ENCODE results near the gene SLC35C1. TPM values are rescaled to one million over a fixed set of nuclear protein-coding genes. Genes with fewer than 3 reads are reported as not detected.

Gene SLC35C1
- total and polyA plus RNA-seq, 7 donors: 5.3 to 38.9 (median 8.6) TPM

GRCh38 chr11:45761659-45762058, 43.3 kb upstream of the SLC35C1 start:
- WGBS, 2 donors: 82 to 90% methylated on average over 6 of the region's 6 CpGs
- no peaks in the 10 kb centered on the region for H3K36me3 ChIP-seq
- intact Hi-C loops (cut with DNase I): no loop called here
- TF ChIP-seq POLR2AphosphoS5 (IDR thresholded peaks at IDR 0.05) (no peak), CTCF (IDR thresholded peaks at IDR 0.05) (no peak), POLR2A (IDR thresholded peaks at IDR 0.05) (no peak), EP300 (IDR thresholded peaks at IDR 0.05) (no peak)
- peaks cover 0 to 3% (median 0%) of the 10 kb centered on the region in 3 donors for H3K27me3 ChIP-seq
- no peak for DNase-seq
- no peak overlapping the region for H3K4me3 ChIP-seq
- no peak overlapping the region for H3K27ac ChIP-seq
- no peaks in the 10 kb centered on the region for H3K9me3 ChIP-seq
- H3K4me1 ChIP-seq: no peaks in the 10 kb centered on the region

GRCh38 chr11:45765107-45765668, 39.8 kb upstream of the SLC35C1 start:
- H3K27ac ChIP-seq: no peak overlapping the region
- no peak for DNase-seq
- H3K36me3 ChIP-seq: no peaks in the 10 kb centered on the region
- no peaks in the 10 kb centered on the region for H3K9me3 ChIP-seq
- TF ChIP-seq CTCF (IDR thresholded peaks at IDR 0.05) (no peak), POLR2A (IDR thresholded peaks at IDR 0.05) (no peak), POLR2AphosphoS5 (IDR thresholded peaks at IDR 0.05) (no peak), EP300 (IDR thresholded peaks at IDR 0.05) (no peak)
- WGBS, 2 donors: 82 to 84% methylated on average over 8 of the region's 8 CpGs
- H3K4me3 ChIP-seq: no peak overlapping the region
- intact Hi-C loops (cut with DNase I): no loop called here
- no peaks in the 10 kb centered on the region for H3K27me3 ChIP-seq
- no peaks in the 10 kb centered on the region for H3K4me1 ChIP-seq

GRCh38 chr11:45765836-45766235, 39.1 kb upstream of the SLC35C1 start:
- no peak overlapping the region for H3K4me3 ChIP-seq
- 59 to 91% methylated on average over 4 of the region's 4 CpGs for WGBS, 2 donors
- TF ChIP-seq POLR2A (IDR thresholded peaks at IDR 0.05) (no peak), POLR2AphosphoS5 (IDR thresholded peaks at IDR 0.05) (no peak), CTCF (IDR thresholded peaks at IDR 0.05) (no peak), EP300 (IDR thresholded peaks at IDR 0.05) (no peak)
- no peak for DNase-seq
- H3K27me3 ChIP-seq: no peaks in the 10 kb centered on the region
- H3K27ac ChIP-seq: no peak overlapping the region
- H3K9me3 ChIP-seq: no peaks in the 10 kb centered on the region
- H3K36me3 ChIP-seq: no peaks in the 10 kb centered on the region
- intact Hi-C loops (cut with DNase I): no loop called here
- H3K4me1 ChIP-seq: no peaks in the 10 kb centered on the region

- WGBS, 2 donors: 43 to 56% methylated on average over 7 of the region's 7 CpGs
- Histone ChIP-seq H3K4me1 (peaks cover 0 to 2% (median 0%) of the 10 kb centered on the region in 4 donors), H3K4me3 (no peak overlapping the region), H3K27ac (no peak overlapping the region), H3K27me3 (no peaks in the 10 kb centered on the region), H3K36me3 (no peaks in the 10 kb centered on the region), H3K9me3 (no peaks in the 10 kb centered on the region)
- TF ChIP-seq POLR2A (IDR thresholded peaks at IDR 0.05) (no peak), CTCF (IDR thresholded peaks at IDR 0.05) (no peak), EP300 (IDR thresholded peaks at IDR 0.05) (no peak), POLR2AphosphoS5 (IDR thresholded peaks at IDR 0.05) (no peak)
- DNase-seq: no peak
- intact Hi-C loops (cut with DNase I): no loop called here
Measured at GRCh38 chr11:45766469-45766868, 38.5 kb upstream of the SLC35C1 start.

- intact Hi-C loops (cut with DNase I): loop anchor here (2.0 kb wide), 1 partner anchor 428 kb away; no protein-coding TSS in a partner anchor
- no peaks in the 10 kb centered on the region for H3K36me3 ChIP-seq
Measured at GRCh38 chr11:45768486-45768885, 36.5 kb upstream of the SLC35C1 start.

More at GRCh38 chr11:45768486-45768885, 36.5 kb upstream of the SLC35C1 start:
- no peaks in the 10 kb centered on the region for H3K27me3 ChIP-seq
- WGBS, 2 donors: 76 to 86% methylated on average over 5 of the region's 5 CpGs
- TF ChIP-seq POLR2A (IDR thresholded peaks at IDR 0.05) (no peak), POLR2AphosphoS5 (IDR thresholded peaks at IDR 0.05) (no peak), CTCF (IDR thresholded peaks at IDR 0.05) (no peak), EP300 (IDR thresholded peaks at IDR 0.05) (no peak)
- H3K4me1 ChIP-seq: peaks cover 0 to 5% (median 2%) of the 10 kb centered on the region in 4 donors
- H3K4me3 ChIP-seq: no peak overlapping the region
- H3K9me3 ChIP-seq: no peaks in the 10 kb centered on the region
- no peak overlapping the region for H3K27ac ChIP-seq
- no peak for DNase-seq

All from sigmoid colon (tissue), 7 donors.